HG03175 (cell line): Measurements from ENCODE around the gene DENND1A.
A peak's percentile ranks its signal among the peaks of the same experiment; 100 is the strongest.

Experiments used
- ATAC-seq: cut with Tn5 transposase; IDR thresholded peaks from one replicate; pipeline ENCODE4 v1.9.1; 2021; ENCODE audit warnings: mild to moderate bottlenecking, moderate library complexity; ENCODE audit not compliant: unreplicated experiment

The DENND1A gene

GRCh38 chr9:123353041-123353440, 576.9 kb downstream of the DENND1A start:
- ATAC-seq, result no peak

- ATAC-seq, result no peak
Observed at GRCh38 chr9:123350590-123351310, 579.2 kb downstream of the DENND1A start.

- ATAC-seq, result peak; percentile 56
Observed at GRCh38 chr9:123349691-123350480, 580.0 kb downstream of the DENND1A start.

GRCh38 chr9:123349033-123349432, 580.9 kb downstream of the DENND1A start:
- no peak for ATAC-seq

- ATAC-seq, result no peak
Observed at GRCh38 chr9:123348317-123348992, 581.5 kb downstream of the DENND1A start.

GRCh38 chr9:123347289-123348060, 582.5 kb downstream of the DENND1A start:
- no peak for ATAC-seq

- ATAC-seq, result no peak
Observed at GRCh38 chr9:123346826-123347225, 583.1 kb downstream of the DENND1A start.

- ATAC-seq, result no peak
Observed at GRCh38 chr9:123346026-123346425, 583.9 kb downstream of the DENND1A start.

- no peak for ATAC-seq
Observed at GRCh38 chr9:123345567-123345955, 584.4 kb downstream of the DENND1A start.

- ATAC-seq, result no peak
Observed at GRCh38 chr9:123344192-123344949, 585.6 kb downstream of the DENND1A start.

- peak; percentile 28 for ATAC-seq
Observed at GRCh38 chr9:123343443-123344191, 586.3 kb downstream of the DENND1A start.

GRCh38 chr9:123342247-123342646, 587.7 kb downstream of the DENND1A start:
- ATAC-seq, result no peak

GRCh38 chr9:123341816-123342215, 588.1 kb downstream of the DENND1A start:
- ATAC-seq, result no peak

GRCh38 chr9:123339666-123340510, 590.0 kb downstream of the DENND1A start:
- peak; percentile 39 for ATAC-seq

- peak; percentile 68 for ATAC-seq
Observed at GRCh38 chr9:123338710-123339665, 590.9 kb downstream of the DENND1A start.

GRCh38 chr9:123337971-123338370, 592.0 kb downstream of the DENND1A start:
- no peak for ATAC-seq

GRCh38 chr9:123336959-123337358, 593.0 kb downstream of the DENND1A start:
- no peak for ATAC-seq
